ENCODE data around the gene COL26A1.

DNA sequence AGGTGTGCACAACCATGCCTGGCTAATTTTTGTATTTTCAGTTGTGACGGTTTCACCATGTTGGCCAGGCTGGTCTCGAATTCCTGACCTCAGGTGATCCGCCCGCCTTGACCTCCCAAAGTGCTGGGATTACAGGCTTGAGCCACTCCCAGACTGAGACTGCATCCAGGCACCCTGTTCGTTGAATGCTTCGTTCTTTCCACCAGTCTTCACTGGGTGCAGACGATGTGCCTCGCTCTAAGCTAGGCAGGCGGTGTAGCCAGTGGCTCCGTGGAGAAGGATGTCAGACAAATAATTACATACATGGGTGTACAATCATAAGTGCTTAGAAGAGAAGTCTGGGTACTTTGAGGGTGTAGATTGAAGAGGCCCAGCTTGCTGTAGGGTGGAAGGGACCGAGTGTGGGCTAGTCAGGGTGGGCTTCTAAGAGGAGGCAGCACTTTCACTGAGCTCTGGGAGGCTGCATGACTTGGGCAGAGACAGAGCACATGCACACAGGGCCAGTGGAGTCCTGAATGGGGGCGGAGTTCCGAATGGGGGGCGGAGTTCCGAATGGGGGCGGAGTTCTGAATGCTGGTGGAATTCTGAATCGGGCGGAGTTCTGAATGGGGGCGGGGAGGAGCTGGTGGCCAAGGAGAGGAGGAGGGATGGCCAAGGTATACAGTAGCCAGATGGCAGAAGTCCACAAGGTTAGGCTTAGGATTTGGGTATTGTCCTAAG is 74.3 kb downstream of the COL26A1 start:
- TF ChIP-seq, protein P1, sequence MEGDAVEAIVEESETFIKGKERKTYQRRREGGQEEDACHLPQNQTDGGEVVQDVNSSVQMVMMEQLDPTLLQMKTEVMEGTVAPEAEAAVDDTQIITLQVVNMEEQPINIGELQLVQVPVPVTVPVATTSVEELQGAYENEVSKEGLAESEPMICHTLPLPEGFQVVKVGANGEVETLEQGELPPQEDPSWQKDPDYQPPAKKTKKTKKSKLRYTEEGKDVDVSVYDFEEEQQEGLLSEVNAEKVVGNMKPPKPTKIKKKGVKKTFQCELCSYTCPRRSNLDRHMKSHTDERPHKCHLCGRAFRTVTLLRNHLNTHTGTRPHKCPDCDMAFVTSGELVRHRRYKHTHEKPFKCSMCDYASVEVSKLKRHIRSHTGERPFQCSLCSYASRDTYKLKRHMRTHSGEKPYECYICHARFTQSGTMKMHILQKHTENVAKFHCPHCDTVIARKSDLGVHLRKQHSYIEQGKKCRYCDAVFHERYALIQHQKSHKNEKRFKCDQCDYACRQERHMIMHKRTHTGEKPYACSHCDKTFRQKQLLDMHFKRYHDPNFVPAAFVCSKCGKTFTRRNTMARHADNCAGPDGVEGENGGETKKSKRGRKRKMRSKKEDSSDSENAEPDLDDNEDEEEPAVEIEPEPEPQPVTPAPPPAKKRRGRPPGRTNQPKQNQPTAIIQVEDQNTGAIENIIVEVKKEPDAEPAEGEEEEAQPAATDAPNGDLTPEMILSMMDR (IDR thresholded peaks at IDR 0.05), result no peak
- TF ChIP-seq POLR2A (IDR thresholded peaks at IDR 0.05), result no peak
- no peak for TF ChIP-seq EP300 (IDR thresholded peaks at IDR 0.05)
